Epithelial cell of esophagus (primary cell): Measurements from ENCODE around the gene CEP83.

Experiments used
- DNase-seq: peaks from one replicate; pipeline ENCODE4 v3.0.0; 2010; ENCODE audit warnings: low read depth
- H3K4me3 ChIP-seq: 2 replicates; pipeline ENCODE4 v1.5.1; 2011; ENCODE audit warnings: mild to moderate bottlenecking, low read length, control low read depth
- CTCF ChIP-seq: IDR thresholded peaks from 2 replicates; pipeline ENCODE4 v1.5.1; 2011; ENCODE audit warnings: low read depth, mild to moderate bottlenecking, low read length, control low read depth, inconsistent platforms; ENCODE audit not compliant: insufficient read depth; ENCODE audit errors: missing control alignments

Gene CEP83

GRCh38 chr12:94309373-94309772, 150.3 kb downstream of the CEP83 start:
- H3K4me3 ChIP-seq: no peak overlapping the region
- no peak for TF ChIP-seq CTCF
- DNase-seq: no peak

- DNase-seq: no peak
- TF ChIP-seq CTCF: no peak
These were observed 151.1 kb downstream of the CEP83 start for GRCh38 chr12:94308612-94309011.

GRCh38 chr12:94305130-94305957, 154.3 kb downstream of the CEP83 start:
- no peak for DNase-seq
- no peak overlapping the region for H3K4me3 ChIP-seq
- TF ChIP-seq CTCF: no peak

More at GRCh38 chr12:94308612-94309011, 151.1 kb downstream of the CEP83 start:
- no peak overlapping the region for H3K4me3 ChIP-seq

DNA sequence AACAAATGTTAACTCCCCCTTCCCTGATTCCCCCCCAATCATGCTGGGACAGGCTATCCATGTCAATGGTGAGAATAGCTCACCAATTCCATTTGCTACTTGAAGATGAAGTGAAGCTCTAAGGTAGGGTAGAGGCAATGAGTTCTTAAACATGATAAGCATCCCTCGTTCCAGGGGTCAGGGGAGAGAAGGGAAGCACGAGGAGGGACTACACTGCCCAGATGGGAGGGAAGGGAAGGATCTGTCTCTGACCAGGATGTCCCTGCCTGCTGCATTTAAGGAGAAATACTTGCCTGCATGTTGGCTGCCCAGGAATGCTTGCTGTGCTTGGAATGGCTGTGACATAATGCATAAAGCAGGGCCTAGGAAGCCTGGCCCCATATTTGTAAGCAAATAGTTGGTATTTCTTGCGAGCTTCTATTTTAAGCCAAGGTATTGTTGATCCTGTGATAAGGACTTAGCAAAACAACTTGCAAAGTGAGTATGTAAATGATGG, 155.1 kb downstream of the CEP83 start:
- DNase-seq: no peak
- no peak overlapping the region for H3K4me3 ChIP-seq
- TF ChIP-seq CTCF: no peak

DNA sequence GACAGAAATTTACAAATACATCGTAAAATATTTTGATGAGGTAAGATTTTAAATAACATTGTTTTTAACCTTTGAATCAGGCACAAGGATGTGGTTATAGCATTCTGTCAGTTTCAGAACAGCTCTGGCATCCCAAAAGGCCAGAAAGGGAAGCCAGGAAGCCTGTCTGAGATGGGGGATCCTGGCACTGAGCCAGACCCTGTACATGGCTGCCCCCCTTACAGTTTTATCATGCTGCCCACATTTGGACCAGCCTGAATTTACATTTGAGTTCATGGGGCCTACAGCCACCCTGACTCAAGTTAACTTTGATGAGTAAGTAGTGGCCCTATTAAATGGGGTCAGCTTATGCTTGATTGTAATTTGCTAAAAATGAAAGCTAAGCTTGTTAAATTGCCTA, 155.7 kb downstream of the CEP83 start:
- no peak for DNase-seq
- no peak for TF ChIP-seq CTCF
- H3K4me3 ChIP-seq: no peak overlapping the region

- no peak for DNase-seq
These were observed 159.8 kb downstream of the CEP83 start for GRCh38 chr12:94299846-94300245.

More at GRCh38 chr12:94299846-94300245, 159.8 kb downstream of the CEP83 start:
- TF ChIP-seq CTCF: no peak
- H3K4me3 ChIP-seq: no peak overlapping the region
